Loucy (cell line): Measurements from ENCODE around the gene VLDLR.
A peak's percentile ranks its signal among the peaks of the same experiment; 100 is the strongest.

Experiments
- H2AFZ ChIP-seq: fragments of 200-600 bp; sonication (generic); 2 replicates; pipeline ENCODE4 v1.6.0; 2016; ENCODE audit warnings: antibody characterized with exemption, mild to moderate bottlenecking, low read length, moderate library complexity
- H3F3A ChIP-seq: fragments of 200-600 bp; 2 replicates; pipeline ENCODE4 v1.6.0; 2016; ENCODE audit warnings: antibody characterized with exemption, low read depth, mild to moderate bottlenecking
- H3K27me3 ChIP-seq: fragments of 200-600 bp; sonication (generic); 2 replicates; pipeline ENCODE4 v1.6.1; 2014; ENCODE audit warnings: low read length, mild to moderate bottlenecking; ENCODE audit not compliant: insufficient read depth, poor library complexity, severe bottlenecking
- H3K36me3 ChIP-seq: fragments of 200-600 bp; sonication (generic); 2 replicates; pipeline ENCODE4 v1.6.1; 2016; ENCODE audit warnings: low read length; ENCODE audit not compliant: insufficient read depth
- H3K4me1 ChIP-seq: fragments of 200-600 bp; sonication (generic); 2 replicates; pipeline ENCODE4 v1.5.1; 2014; ENCODE audit warnings: low read length, mild to moderate bottlenecking; ENCODE audit not compliant: insufficient read depth, poor library complexity, severe bottlenecking
- H3K4me2 ChIP-seq: fragments of 200-600 bp; sonication (generic); 2 replicates; pipeline ENCODE4 v1.6.0; 2014; ENCODE audit warnings: antibody characterized with exemption, low read length, low read depth, mild to moderate bottlenecking; ENCODE audit not compliant: poor library complexity, severe bottlenecking
- H3K4me3 ChIP-seq: fragments of 200-600 bp; sonication (generic); 2 replicates; pipeline ENCODE4 v1.5.1; 2014; ENCODE audit warnings: low read length, mild to moderate bottlenecking, mixed read lengths; ENCODE audit not compliant: poor library complexity, severe bottlenecking
- H3K79me2 ChIP-seq: fragments of 200-600 bp; sonication (generic); 2 replicates; pipeline ENCODE4 v1.6.1; 2014; ENCODE audit warnings: low read length; ENCODE audit not compliant: insufficient read depth
- H3K9ac ChIP-seq: fragments of 200-600 bp; sonication (generic); 2 replicates; pipeline ENCODE4 v1.6.0; 2014; ENCODE audit warnings: mild to moderate bottlenecking, low read depth, low read length, moderate library complexity; ENCODE audit not compliant: poor library complexity, severe bottlenecking
- H3K9me2 ChIP-seq: fragments of 200-600 bp; sonication (generic); replicated peaks from 2 replicates; pipeline ENCODE4 v1.6.1; 2016; ENCODE audit warnings: low read depth, low read length, mixed read lengths
- H3K9me3 ChIP-seq: fragments of 200-600 bp; sonication (generic); 2 replicates; pipeline ENCODE4 v1.6.1; 2014; ENCODE audit warnings: mild to moderate bottlenecking, antibody characterized with exemption, low read length, low read depth; ENCODE audit not compliant: insufficient read depth
- H4K20me1 ChIP-seq: fragments of 200-600 bp; sonication (generic); 2 replicates; pipeline ENCODE4 v1.6.0; 2014; ENCODE audit warnings: antibody characterized with exemption, low read length, mild to moderate bottlenecking; ENCODE audit not compliant: insufficient read depth, poor library complexity, severe bottlenecking
- CTCF ChIP-seq: fragments of 200-600 bp; sonication (generic); conservative IDR thresholded peaks from 2 replicates; pipeline ENCODE4 v1.5.1; 2014; ENCODE audit warnings: mild to moderate bottlenecking, antibody characterized with exemption, low read length
- EZH2phosphoT487 ChIP-seq: fragments of 200-600 bp; IDR thresholded peaks from 2 replicates; pipeline ENCODE4 v1.6.1; 2018; ENCODE audit warnings: antibody characterized with exemption, mild to moderate bottlenecking, moderate library complexity, borderline replicate concordance

Gene VLDLR

GRCh38 chr9:2691212-2691611 lies 69.6 kb downstream of the VLDLR start:
- H3K9me2 ChIP-seq = no peaks in the 10 kb centered on the region
- no peak overlapping the region for H3K4me2 ChIP-seq
- no peaks in the 10 kb centered on the region for H3K36me3 ChIP-seq
- H3K79me2 ChIP-seq = no peaks in the 10 kb centered on the region
- H3K4me3 ChIP-seq = no peak overlapping the region
- no peaks in the 10 kb centered on the region for H4K20me1 ChIP-seq
- no peak overlapping the region for H3K9ac ChIP-seq
- TF ChIP-seq EZH2phosphoT487 = no peak
- H3K27me3 ChIP-seq = no peaks in the 10 kb centered on the region
- H3K9me3 ChIP-seq = no peaks in the 10 kb centered on the region
- H2AFZ ChIP-seq = no peak overlapping the region
- no peaks in the 10 kb centered on the region for H3F3A ChIP-seq
- H3K4me1 ChIP-seq = no peaks in the 10 kb centered on the region

- Histone ChIP-seq H4K20me1 (no peaks in the 10 kb centered on the region), H3F3A (no peaks in the 10 kb centered on the region), H3K79me2 (no peaks in the 10 kb centered on the region), H3K4me1 (no peaks in the 10 kb centered on the region), H3K4me2 (no peak overlapping the region), H3K36me3 (no peaks in the 10 kb centered on the region), H3K27me3 (no peaks in the 10 kb centered on the region), H3K9me3 (no peaks in the 10 kb centered on the region), H3K9me2 (no peaks in the 10 kb centered on the region), H2AFZ (no peak overlapping the region), H3K4me3 (no peak overlapping the region), H3K9ac (no peak overlapping the region)
- TF ChIP-seq EZH2phosphoT487 (no peak), CTCF (no peak)
Measured at GRCh38 chr9:2691626-2692025, 70.0 kb downstream of the VLDLR start.

- H3F3A ChIP-seq = no peaks in the 10 kb centered on the region
- H3K4me3 ChIP-seq = no peak overlapping the region
- TF ChIP-seq EZH2phosphoT487 (no peak), CTCF (peak; percentile 25; the same call in 1 of the 2 replicates)
- no peaks in the 10 kb centered on the region for H4K20me1 ChIP-seq
- H3K4me1 ChIP-seq = no peaks in the 10 kb centered on the region
- H3K36me3 ChIP-seq = no peaks in the 10 kb centered on the region
- H3K4me2 ChIP-seq = no peak overlapping the region
- H2AFZ ChIP-seq = no peak overlapping the region
- no peaks in the 10 kb centered on the region for H3K9me2 ChIP-seq
- H3K9ac ChIP-seq = no peak overlapping the region
- H3K9me3 ChIP-seq = no peaks in the 10 kb centered on the region
- no peaks in the 10 kb centered on the region for H3K27me3 ChIP-seq
- no peaks in the 10 kb centered on the region for H3K79me2 ChIP-seq
Measured at GRCh38 chr9:2693056-2693455, 71.5 kb downstream of the VLDLR start.

- Histone ChIP-seq H3F3A (no peaks in the 10 kb centered on the region), H3K9me3 (no peaks in the 10 kb centered on the region), H3K36me3 (no peaks in the 10 kb centered on the region)
Measured at GRCh38 chr9:2697492-2697891, 75.9 kb downstream of the VLDLR start.

More at GRCh38 chr9:2697492-2697891, 75.9 kb downstream of the VLDLR start:
- no peak for TF ChIP-seq EZH2phosphoT487
- no peak for TF ChIP-seq CTCF
- H2AFZ ChIP-seq = no peak overlapping the region
- H3K4me3 ChIP-seq = no peak overlapping the region
- H4K20me1 ChIP-seq = no peaks in the 10 kb centered on the region
- no peaks in the 10 kb centered on the region for H3K4me1 ChIP-seq
- no peaks in the 10 kb centered on the region for H3K79me2 ChIP-seq
- H3K9ac ChIP-seq = no peak overlapping the region
- no peak overlapping the region for H3K4me2 ChIP-seq
- no peaks in the 10 kb centered on the region for H3K9me2 ChIP-seq
- no peaks in the 10 kb centered on the region for H3K27me3 ChIP-seq
